Lower leg skin (tissue), 4 donors: ENCODE data around the gene TSNAXIP1. TPM values are rescaled to one million over a fixed set of nuclear protein-coding genes. Genes with fewer than 3 reads are reported as not detected.
"Not testable (repeated sequence)": the region's sequence is repeated elsewhere in the genome, so short reads cannot be mapped to it uniquely, and the experiment has no call there.

Experiments
- DNase-seq, 2 donors: peaks; one replicate each; pipeline ENCODE4 v3.0.0-alpha.2; 2019; ENCODE audit warnings: low spot score in 2 of 2
- H3K4me3 ChIP-seq: fragments of 200-600 bp; sonication (generic); 2 replicates; pipeline ENCODE4 v1.5.1; 2017; ENCODE audit warnings: mild to moderate bottlenecking, low read depth; ENCODE audit not compliant: poor library complexity, severe bottlenecking
- CTCF ChIP-seq, 3 donors: fragments of 450-650 bp; IDR thresholded peaks; one replicate each; pipeline ENCODE4 v1.5.1; 2016; ENCODE audit warnings: antibody characterized with exemption in 3 of 3, mild to moderate bottlenecking in 3 of 3, moderate library complexity in 2 of 3
- POLR2A ChIP-seq, 2 donors: fragments of 450-650 bp; IDR thresholded peaks; one replicate each; pipeline ENCODE4 v1.6.1; 2016 to 2017; ENCODE audit warnings: antibody characterized with exemption in 2 of 2, mild to moderate bottlenecking in 1 of 2, moderate library complexity in 1 of 2
- WGBS, 2 donors: methylation state at CpG; one replicate each; pipeline ENCODE4 v1.1.5; 2018; 5-methylcytosine and 5-hydroxymethylcytosine counted together
- intact Hi-C: fragments of 100-400 bp; cut with DNase I; formaldehyde crosslinking; loops from one replicate; pipeline ENCODE4 v1.15.0; 2023; ENCODE audit warnings: low total_unique reads
- total RNA-seq, 4 donors: library from RNA; depleted of rRNA; stranded (reverse); fragments of >200 nt; gene quantifications; one replicate each; pipeline ENCODE4 v1.1.0, GENCODE V29; 2016

Gene TSNAXIP1
- total RNA-seq, 4 donors from 2014 or later = 0.15 to 0.75 (median 0.15) TPM; not detected in 1

GRCh38 chr16:67833415-67834241 lies 26.9 kb downstream of the TSNAXIP1 start:
- no peak for TF ChIP-seq CTCF (IDR thresholded peaks at IDR 0.05)
- no peak for TF ChIP-seq POLR2A (IDR thresholded peaks at IDR 0.05)
- peak; percentile 91 to 99 for DNase-seq
- WGBS, 2 donors = 0% methylated on average over 48 of the region's 49 CpGs
- H3K4me3 ChIP-seq = peak overlapping the region; percentile 58
- intact Hi-C loops = no loop called here

- TF ChIP-seq POLR2A (IDR thresholded peaks at IDR 0.05) = no peak
- TF ChIP-seq CTCF (IDR thresholded peaks at IDR 0.05) = no peak
- no peak overlapping the region for H3K4me3 ChIP-seq
- intact Hi-C loops = no loop called here
- DNase-seq = no peak
- 81 to 84% methylated on average over 10 of the region's 10 CpGs for WGBS, 2 donors
These were observed 27.5 kb downstream of the TSNAXIP1 start for GRCh38 chr16:67834242-67834614.

GRCh38 chr16:67837190-67837589 lies 30.5 kb downstream of the TSNAXIP1 start:
- H3K4me3 ChIP-seq, intact Hi-C loops, DNase-seq: not testable (repeated sequence)
- 85 to 86% methylated on average over 10 of the region's 10 CpGs for WGBS, 2 donors

GRCh38 chr16:67837811-67838210 lies 31.1 kb downstream of the TSNAXIP1 start:
- intact Hi-C loops = no loop called here
- TF ChIP-seq POLR2A (IDR thresholded peaks at IDR 0.05) (no peak), CTCF (IDR thresholded peaks at IDR 0.05) (no peak)
- DNase-seq = no peak
- no peak overlapping the region for H3K4me3 ChIP-seq
- 87 to 89% methylated on average over 2 of the region's 2 CpGs for WGBS, 2 donors

- intact Hi-C loops = no loop called here
- TF ChIP-seq CTCF (IDR thresholded peaks at IDR 0.05) = no peak
- TF ChIP-seq POLR2A (IDR thresholded peaks at IDR 0.05) = no peak
These were observed 34.6 kb downstream of the TSNAXIP1 start for GRCh38 chr16:67841198-67841815.

GRCh38 chr16:67841816-67842508 lies 35.3 kb downstream of the TSNAXIP1 start, which contains the start of gene THAP11:
Gene THAP11 (plus strand): TSS chr16:67842320. CDS start chr16:67842555, 235 bp downstream.
- intact Hi-C loops = no loop called here
- no peak for TF ChIP-seq POLR2A (IDR thresholded peaks at IDR 0.05)
- TF ChIP-seq CTCF (IDR thresholded peaks at IDR 0.05) = peak in 1 of 3 donors; percentile 65
- WGBS, 2 donors = 0 to 1% methylated on average over 62 to 64 of the region's 83 CpGs
- H3K4me3 ChIP-seq = peak within 1 kb of the TSS; percentile 65
- peak; percentile 95 to 98 for DNase-seq

More at GRCh38 chr16:67841198-67841815, 34.6 kb downstream of the TSNAXIP1 start:
- no peak overlapping the region for H3K4me3 ChIP-seq
- no peak for DNase-seq
- 36 to 45% methylated on average over 17 of the region's 17 CpGs for WGBS, 2 donors
